Liver (tissue), 3 donors: ENCODE measurements around the gene SNAPC4.

Experiments used
- CTCF ChIP-seq: fragments of 150-350 bp; IDR thresholded peaks from 2 replicates; pipeline ENCODE4 v1.5.1; 2017; ENCODE audit warnings: improper control_type of control experiment, low read depth, low read length; ENCODE audit not compliant: missing input control
- FOXA1 ChIP-seq: IDR thresholded peaks from 2 replicates; pipeline ENCODE4 v1.6.1; 2016; ENCODE audit warnings: antibody characterized with exemption
- JUND ChIP-seq, 2 donors: IDR thresholded peaks; 2 replicates each; pipeline ENCODE4 v1.6.1; 2016; ENCODE audit warnings: antibody characterized with exemption in 2 of 2
- MAX ChIP-seq: IDR thresholded peaks from 2 replicates; pipeline ENCODE4 v1.6.1; 2016; ENCODE audit warnings: antibody characterized with exemption
- TAF1 ChIP-seq: conservative IDR thresholded peaks from 2 replicates; pipeline ENCODE4 v1.6.1; 2016; ENCODE audit warnings: antibody characterized with exemption, mild to moderate bottlenecking
- YY1 ChIP-seq: IDR thresholded peaks from 2 replicates; pipeline ENCODE4 v1.6.1; 2016; ENCODE audit warnings: antibody characterized with exemption, mild to moderate bottlenecking
- TF ChIP-seq, protein P1 (sequence below): IDR thresholded peaks from 2 replicates; pipeline ENCODE4 v1.6.1; 2016; ENCODE audit warnings: antibody characterized with exemption, mild to moderate bottlenecking
- TF ChIP-seq, protein P2 (sequence below): IDR thresholded peaks from 2 replicates; pipeline ENCODE4 v1.6.1; 2016; ENCODE audit warnings: antibody characterized with exemption
- TF ChIP-seq, protein P3 (sequence below): IDR thresholded peaks from 2 replicates; pipeline ENCODE4 v1.6.1; 2016; ENCODE audit warnings: antibody characterized with exemption
- donor health status: healthy.
- donor health status: healthy.

- no peak for TF ChIP-seq CTCF
- no peak for TF ChIP-seq FOXA1
- no peak for TF ChIP-seq MAX
- TF ChIP-seq, protein P1, sequence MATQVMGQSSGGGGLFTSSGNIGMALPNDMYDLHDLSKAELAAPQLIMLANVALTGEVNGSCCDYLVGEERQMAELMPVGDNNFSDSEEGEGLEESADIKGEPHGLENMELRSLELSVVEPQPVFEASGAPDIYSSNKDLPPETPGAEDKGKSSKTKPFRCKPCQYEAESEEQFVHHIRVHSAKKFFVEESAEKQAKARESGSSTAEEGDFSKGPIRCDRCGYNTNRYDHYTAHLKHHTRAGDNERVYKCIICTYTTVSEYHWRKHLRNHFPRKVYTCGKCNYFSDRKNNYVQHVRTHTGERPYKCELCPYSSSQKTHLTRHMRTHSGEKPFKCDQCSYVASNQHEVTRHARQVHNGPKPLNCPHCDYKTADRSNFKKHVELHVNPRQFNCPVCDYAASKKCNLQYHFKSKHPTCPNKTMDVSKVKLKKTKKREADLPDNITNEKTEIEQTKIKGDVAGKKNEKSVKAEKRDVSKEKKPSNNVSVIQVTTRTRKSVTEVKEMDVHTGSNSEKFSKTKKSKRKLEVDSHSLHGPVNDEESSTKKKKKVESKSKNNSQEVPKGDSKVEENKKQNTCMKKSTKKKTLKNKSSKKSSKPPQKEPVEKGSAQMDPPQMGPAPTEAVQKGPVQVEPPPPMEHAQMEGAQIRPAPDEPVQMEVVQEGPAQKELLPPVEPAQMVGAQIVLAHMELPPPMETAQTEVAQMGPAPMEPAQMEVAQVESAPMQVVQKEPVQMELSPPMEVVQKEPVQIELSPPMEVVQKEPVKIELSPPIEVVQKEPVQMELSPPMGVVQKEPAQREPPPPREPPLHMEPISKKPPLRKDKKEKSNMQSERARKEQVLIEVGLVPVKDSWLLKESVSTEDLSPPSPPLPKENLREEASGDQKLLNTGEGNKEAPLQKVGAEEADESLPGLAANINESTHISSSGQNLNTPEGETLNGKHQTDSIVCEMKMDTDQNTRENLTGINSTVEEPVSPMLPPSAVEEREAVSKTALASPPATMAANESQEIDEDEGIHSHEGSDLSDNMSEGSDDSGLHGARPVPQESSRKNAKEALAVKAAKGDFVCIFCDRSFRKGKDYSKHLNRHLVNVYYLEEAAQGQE: no peak
- no peak for TF ChIP-seq YY1
- TF ChIP-seq, protein P2, sequence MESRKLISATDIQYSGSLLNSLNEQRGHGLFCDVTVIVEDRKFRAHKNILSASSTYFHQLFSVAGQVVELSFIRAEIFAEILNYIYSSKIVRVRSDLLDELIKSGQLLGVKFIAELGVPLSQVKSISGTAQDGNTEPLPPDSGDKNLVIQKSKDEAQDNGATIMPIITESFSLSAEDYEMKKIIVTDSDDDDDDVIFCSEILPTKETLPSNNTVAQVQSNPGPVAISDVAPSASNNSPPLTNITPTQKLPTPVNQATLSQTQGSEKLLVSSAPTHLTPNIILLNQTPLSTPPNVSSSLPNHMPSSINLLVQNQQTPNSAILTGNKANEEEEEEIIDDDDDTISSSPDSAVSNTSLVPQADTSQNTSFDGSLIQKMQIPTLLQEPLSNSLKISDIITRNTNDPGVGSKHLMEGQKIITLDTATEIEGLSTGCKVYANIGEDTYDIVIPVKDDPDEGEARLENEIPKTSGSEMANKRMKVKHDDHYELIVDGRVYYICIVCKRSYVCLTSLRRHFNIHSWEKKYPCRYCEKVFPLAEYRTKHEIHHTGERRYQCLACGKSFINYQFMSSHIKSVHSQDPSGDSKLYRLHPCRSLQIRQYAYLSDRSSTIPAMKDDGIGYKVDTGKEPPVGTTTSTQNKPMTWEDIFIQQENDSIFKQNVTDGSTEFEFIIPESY: no peak
- TF ChIP-seq TAF1: no peak
- TF ChIP-seq JUND (IDR thresholded peaks at IDR 0.05): no peak
- TF ChIP-seq, protein P3, sequence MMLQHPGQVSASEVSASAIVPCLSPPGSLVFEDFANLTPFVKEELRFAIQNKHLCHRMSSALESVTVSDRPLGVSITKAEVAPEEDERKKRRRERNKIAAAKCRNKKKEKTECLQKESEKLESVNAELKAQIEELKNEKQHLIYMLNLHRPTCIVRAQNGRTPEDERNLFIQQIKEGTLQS: no peak
Observed at GRCh38 chr9:136398286-136398685, 1.7 kb downstream of the SNAPC4 start.
